Prostate gland (tissue), 2 donors: ENCODE measurements around the gene ZNF821. TPM values are rescaled to one million over a fixed set of nuclear protein-coding genes. Genes with fewer than 3 reads are reported as not detected.

Experiments used
- DNase-seq: peaks from one replicate; pipeline ENCODE4 v3.0.0-alpha.2; 2019; ENCODE audit warnings: low spot score
- H3K27ac ChIP-seq, 2 donors: fragments of 200-600 bp; sonication (generic); 2 replicates each; pipeline ENCODE4 v1.5.1; 2017 to 2019
- H3K27me3 ChIP-seq: fragments of 200-600 bp; sonication (generic); replicated peaks from 2 replicates; pipeline ENCODE4 v1.5.1; 2019; ENCODE audit not compliant: insufficient read depth
- H3K36me3 ChIP-seq, 2 donors: fragments of 200-600 bp; sonication (generic); 1 replicate in 1 of 2; 2 replicates in 1 of 2; pipeline versions ENCODE4 v1.5.1 to v1.8.1; 2017 to 2019
- H3K4me1 ChIP-seq: fragments of 200-600 bp; sonication (generic); replicated peaks from 2 replicates; pipeline ENCODE4 v1.5.1; 2019
- H3K4me3 ChIP-seq, 2 donors: fragments of 200-600 bp; sonication (generic); 2 replicates each; pipeline ENCODE4 v1.5.1; 2017 to 2019
- H3K9me3 ChIP-seq: fragments of 200-600 bp; sonication (generic); 2 replicates; pipeline ENCODE4 v1.5.1; 2017
- CTCF ChIP-seq, 4 experiments: fragments of 200-600 bp in 2 of 4; fragments of 450-650 bp in 2 of 4; sonication (generic) in 2 of 4; IDR thresholded peaks; 1 replicate in 3 of 4; 2 replicates in 1 of 4; pipeline ENCODE4 v1.5.1; 2016 to 2019; ENCODE audit warnings: antibody characterized with exemption in 4 of 4, mild to moderate bottlenecking in 2 of 4, moderate library complexity in 2 of 4
- POLR2A ChIP-seq: fragments of 450-650 bp; IDR thresholded peaks from one replicate; pipeline ENCODE4 v1.6.1; 2016; ENCODE audit warnings: antibody characterized with exemption, mild to moderate bottlenecking
- POLR2AphosphoS5 ChIP-seq: sonication (generic); formaldehyde crosslinking; IDR thresholded peaks from one replicate; pipeline ENCODE4 v1.6.1; 2017; ENCODE audit warnings: antibody characterized with exemption
- WGBS: methylation state at CpG from one replicate; pipeline ENCODE4 v1.1.5; 2018; 5-methylcytosine and 5-hydroxymethylcytosine counted together
- intact Hi-C: fragments of 100-400 bp; cut with DNase I; formaldehyde crosslinking; loops from one replicate; pipeline ENCODE4 v1.14.2; 2022
- total RNA-seq, 2 donors: library from RNA; depleted of rRNA; stranded (reverse); fragments of >200 nt; gene quantifications; one replicate each; pipeline ENCODE4 v1.1.0, GENCODE V29; 2016

The ZNF821 gene
- total RNA-seq, 2 donors from 2014 or later, result 20.0 to 26.6 TPM

GRCh38 chr16:71851746-71852145 is 32.2 kb downstream of the ZNF821 start:
- intact Hi-C loops, result no loop called here
- no peak overlapping the region for H3K4me3 ChIP-seq
- H3K4me1 ChIP-seq, result peaks cover 3% of the 10 kb centered on the region
- DNase-seq, result no peak
- 92% methylated on average over 8 of the region's 8 CpGs for WGBS
- H3K9me3 ChIP-seq, result no peaks in the 10 kb centered on the region
- H3K27ac ChIP-seq, result no peak overlapping the region
- H3K36me3 ChIP-seq, result peaks cover 3 to 15% of the 10 kb centered on the region in 2 donors
- H3K27me3 ChIP-seq, result no peaks in the 10 kb centered on the region
- no peak for TF ChIP-seq POLR2A
- TF ChIP-seq POLR2AphosphoS5, result no peak
- TF ChIP-seq CTCF (IDR thresholded peaks at IDR 0.05), result no peak

- Histone ChIP-seq H3K9me3 (no peaks in the 10 kb centered on the region), H3K27ac (no peak overlapping the region), H3K36me3 (peaks cover 3 to 15% of the 10 kb centered on the region in 2 donors), H3K27me3 (no peaks in the 10 kb centered on the region), H3K4me3 (no peak overlapping the region), H3K4me1 (peaks cover 4% of the 10 kb centered on the region)
- DNase-seq, result no peak
- 93% methylated on average over 6 of the region's 6 CpGs for WGBS
- TF ChIP-seq POLR2A (no peak), POLR2AphosphoS5 (no peak), CTCF (IDR thresholded peaks at IDR 0.05) (no peak)
- intact Hi-C loops, result loop anchor here (5.0 kb wide), 1 partner anchor 41 kb away; the partner anchor contains the start of gene AP1G1
Observed at GRCh38 chr16:71848622-71849021, 35.4 kb downstream of the ZNF821 start.

GRCh38 chr16:71847096-71847495 is 36.9 kb downstream of the ZNF821 start:
- Histone ChIP-seq H3K36me3 (peaks cover 3 to 15% of the 10 kb centered on the region in 2 donors), H3K9me3 (no peaks in the 10 kb centered on the region), H3K27me3 (no peaks in the 10 kb centered on the region), H3K27ac (no peak overlapping the region), H3K4me1 (peaks cover 4% of the 10 kb centered on the region), H3K4me3 (peak overlapping the region in 1 of 2 donors; percentile 93)
- DNase-seq, result no peak
- no peak for TF ChIP-seq POLR2AphosphoS5
- TF ChIP-seq POLR2A, result no peak
- no peak for TF ChIP-seq CTCF (IDR thresholded peaks at IDR 0.05)
- whole genome bisulfite sequencing, result 62% methylated on average over 3 of the region's 3 CpGs
- intact Hi-C loops, result loop anchor here (5.0 kb wide), 1 partner anchor 40 kb away; the partner anchor contains the start of gene AP1G1

GRCh38 chr16:71846431-71846830 is 37.6 kb downstream of the ZNF821 start:
- peak overlapping the region; percentile 83 to 89 for H3K27ac ChIP-seq
- peaks cover 4% of the 10 kb centered on the region for H3K4me1 ChIP-seq
- intact Hi-C loops, result loop anchor here (5.0 kb wide), 1 partner anchor 39 kb away; the partner anchor contains the start of gene AP1G1
- under 1% methylated on average over 19 of the region's 20 CpGs for WGBS
- H3K36me3 ChIP-seq, result peaks cover 3 to 15% of the 10 kb centered on the region in 2 donors
- H3K4me3 ChIP-seq, result peak overlapping the region; percentile 93 to 96
- no peak for TF ChIP-seq POLR2A
- no peak for TF ChIP-seq CTCF (IDR thresholded peaks at IDR 0.05)
- TF ChIP-seq POLR2AphosphoS5, result no peak
- no peak for DNase-seq
- no peaks in the 10 kb centered on the region for H3K27me3 ChIP-seq
- H3K9me3 ChIP-seq, result no peaks in the 10 kb centered on the region
